Kidney epithelial cell (primary cell): ENCODE measurements around the gene PPFIBP2. TPM values are rescaled to one million over a fixed set of nuclear protein-coding genes. Genes with fewer than 3 reads are reported as not detected.

ENCODE experiments used
- DNase-seq: peaks from one replicate; pipeline ENCODE4 v3.0.0-alpha.2; 2010; ENCODE audit warnings: low read depth
- H3K27me3 ChIP-seq: 2 replicates; pipeline ENCODE4 v1.6.0; 2011; ENCODE audit warnings: low read length; ENCODE audit not compliant: control insufficient read depth, insufficient read depth
- H3K36me3 ChIP-seq: 2 replicates; pipeline ENCODE4 v1.5.1; 2011; ENCODE audit warnings: low read length; ENCODE audit not compliant: control insufficient read depth, insufficient read depth
- H3K4me3 ChIP-seq: 2 replicates; pipeline ENCODE4 v1.5.1; 2011; ENCODE audit warnings: low read depth, mild to moderate bottlenecking, control low read depth, low read length
- CTCF ChIP-seq: IDR thresholded peaks from 2 replicates; pipeline ENCODE4 v1.5.1; 2011; ENCODE audit warnings: mild to moderate bottlenecking, moderate library complexity, low read length, control low read depth, inconsistent platforms; ENCODE audit not compliant: insufficient read depth, poor library complexity, severe bottlenecking
- total RNA-seq: library from RNA; depleted of rRNA; stranded (reverse); fragments of >200 nt; gene quantifications from 2 replicates; pipeline ENCODE4 v1.2.3, GENCODE V29; 2015

PPFIBP2 gene
- total RNA-seq, 1 donor from 2014 or later = 6.0 TPM

DNA sequence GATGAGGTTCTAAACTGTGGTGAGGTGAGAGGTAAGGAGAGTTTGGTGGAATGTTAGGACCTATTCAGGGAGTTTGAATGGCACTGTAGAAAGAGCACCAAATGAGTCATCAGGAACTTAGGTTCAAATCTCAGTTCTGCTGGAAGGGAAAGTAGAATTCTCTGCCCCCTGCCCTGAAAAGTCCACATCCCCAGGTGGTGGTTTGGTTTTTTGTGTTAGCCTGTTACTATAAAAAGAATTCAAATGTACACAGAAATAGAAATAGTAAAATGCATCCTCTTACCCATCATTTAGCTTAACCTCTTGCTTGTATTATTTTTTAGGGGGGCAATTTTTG is 20.2 kb downstream of the PPFIBP2 start:
- no peak for TF ChIP-seq CTCF
- Histone ChIP-seq H3K4me3 (no peak overlapping the region), H3K36me3 (no peaks in the 10 kb centered on the region), H3K27me3 (peaks cover 3% of the 10 kb centered on the region)
- no peak for DNase-seq

DNA sequence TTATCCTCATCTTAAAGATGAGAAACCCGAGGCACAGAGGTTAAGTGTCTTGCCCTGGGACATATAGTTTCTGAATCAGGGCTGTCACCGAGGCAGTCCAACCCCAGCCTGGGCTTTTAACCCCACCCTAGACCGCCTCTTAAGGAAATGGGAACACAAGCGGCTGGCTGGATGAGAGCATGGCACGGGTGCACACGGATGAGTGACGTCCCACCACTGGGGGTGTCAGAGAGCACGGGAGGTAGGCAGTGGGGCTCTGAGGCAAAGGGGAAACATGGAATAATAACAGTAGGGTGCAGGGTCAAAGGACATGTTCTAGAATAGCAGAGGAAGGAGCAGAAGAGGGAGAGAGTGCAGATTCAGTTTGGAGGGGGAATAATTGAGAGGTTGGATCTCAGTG is 22.3 kb downstream of the PPFIBP2 start:
- no peak overlapping the region for H3K4me3 ChIP-seq
- TF ChIP-seq CTCF = peak; percentile 32
- H3K27me3 ChIP-seq = peaks cover 3% of the 10 kb centered on the region
- no peak for DNase-seq
- no peaks in the 10 kb centered on the region for H3K36me3 ChIP-seq

DNA sequence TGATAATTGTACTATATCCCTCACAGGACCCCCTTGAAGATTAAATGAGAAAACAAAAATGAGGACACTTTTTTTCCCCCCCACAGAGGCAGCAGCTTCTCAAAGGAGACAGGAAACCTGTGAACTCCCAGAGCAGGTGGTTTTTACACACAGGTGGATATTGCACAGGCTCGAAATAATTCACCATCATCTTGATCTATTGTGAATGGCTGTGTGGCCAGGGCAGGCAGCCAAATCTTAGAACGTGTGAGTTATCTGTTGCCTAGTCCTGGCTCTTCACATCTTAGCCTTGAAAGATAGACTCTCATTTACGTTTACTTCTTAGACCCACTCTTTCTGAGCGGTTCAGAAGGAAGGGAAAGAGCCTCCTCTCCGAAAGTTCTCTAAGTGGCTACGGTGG is 23.5 kb downstream of the PPFIBP2 start:
- peaks cover 3% of the 10 kb centered on the region for H3K27me3 ChIP-seq
- TF ChIP-seq CTCF = no peak
- no peak for DNase-seq
- H3K4me3 ChIP-seq = no peak overlapping the region
- no peaks in the 10 kb centered on the region for H3K36me3 ChIP-seq

DNA sequence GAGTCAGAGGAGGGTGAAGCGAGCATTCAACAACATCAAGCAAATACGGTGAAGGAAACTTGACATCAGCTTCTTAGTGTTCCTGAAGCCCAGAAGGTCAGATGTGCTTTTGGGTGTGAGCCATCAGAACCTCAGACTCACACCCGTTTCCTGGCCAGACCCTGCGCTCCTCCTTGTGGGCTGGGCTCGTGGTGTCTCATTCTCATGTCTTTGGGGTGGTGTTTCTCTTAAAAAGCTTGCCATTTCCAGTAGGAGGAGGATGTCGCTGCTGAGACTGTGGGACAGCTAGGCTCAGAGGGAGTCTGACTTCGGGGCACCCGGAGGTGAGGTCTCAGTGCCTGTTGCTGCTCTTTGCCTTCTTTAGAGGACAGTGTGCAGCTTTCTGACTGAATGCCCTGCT is 24.2 kb downstream of the PPFIBP2 start:
- DNase-seq = no peak
- Histone ChIP-seq H3K36me3 (no peaks in the 10 kb centered on the region), H3K27me3 (peaks cover 3% of the 10 kb centered on the region), H3K4me3 (no peak overlapping the region)
- no peak for TF ChIP-seq CTCF

- no peak for DNase-seq
- H3K4me3 ChIP-seq = no peak overlapping the region
- no peaks in the 10 kb centered on the region for H3K36me3 ChIP-seq
- TF ChIP-seq CTCF = no peak
- peaks cover 3% of the 10 kb centered on the region for H3K27me3 ChIP-seq
Measured at GRCh38 chr11:7538466-7539454, 25.0 kb downstream of the PPFIBP2 start.
